H1 (cell line): Measurements from ENCODE around the gene NOS1AP. TPM values are rescaled to one million over a fixed set of nuclear protein-coding genes. Genes with fewer than 3 reads are reported as not detected.

Source experiments
- CTCF ChIA-PET: fragments of 300-600 bp; sonication (Branson Sonifier 250); formaldehyde crosslinking; loops from one replicate; lab custom pipeline; 2021; ENCODE audit not compliant: partially characterized antibody; lab: Charles Lee
- POLR2A ChIA-PET: fragments of 300-600 bp; sonication (Branson Sonifier 250); formaldehyde crosslinking; loops from one replicate; lab custom pipeline; 2021; ENCODE audit warnings: inconsistent platforms; ENCODE audit not compliant: partially characterized antibody; lab: Charles Lee
- DNase-seq, 2 experiments: peaks; one replicate each; pipeline versions ENCODE4 v3.0.0 to v3.0.0-alpha.2; 2010 to 2022; ENCODE audit warnings: low spot score in 2 of 2, low read depth in 1 of 2, mixed read lengths in 1 of 2
- FAIRE-seq: peaks from 2 replicates; lab custom pipeline; 2011; peaks lifted over from hg19 to GRCh38; lab: Jason Lieb, UNC
- H2AFZ ChIP-seq: 2 replicates; pipeline ENCODE4 v1.8.1; 2012; ENCODE audit warnings: low read length, inconsistent platforms
- H2AK5ac ChIP-seq: 2 replicates; pipeline ENCODE4 v1.6.1; 2013; ENCODE audit warnings: low read depth, low read length
- H2BK120ac ChIP-seq: replicated peaks from 2 replicates; pipeline ENCODE3; 2013; ENCODE audit warnings: low read depth, low read length, inconsistent platforms
- H2BK12ac ChIP-seq: 2 replicates; pipeline ENCODE4 v1.6.1; 2013; ENCODE audit warnings: low read depth, low read length
- H2BK15ac ChIP-seq: 2 replicates; pipeline ENCODE4 v1.6.1; 2013; ENCODE audit warnings: low read length
- H2BK20ac ChIP-seq: 2 replicates; pipeline ENCODE4 v1.6.1; 2013; ENCODE audit warnings: low read length
- H2BK5ac ChIP-seq: 2 replicates; pipeline ENCODE4 v1.6.1; 2013; ENCODE audit warnings: low read depth, low read length
- H3K14ac ChIP-seq: 2 replicates; pipeline ENCODE4 v1.6.1; 2013; ENCODE audit warnings: inconsistent platforms; ENCODE audit not compliant: insufficient read length
- H3K18ac ChIP-seq: 2 replicates; pipeline ENCODE4 v1.6.1; 2013; ENCODE audit warnings: low read length; ENCODE audit errors: extremely low read depth
- H3K23ac ChIP-seq: 2 replicates; pipeline ENCODE4 v1.6.1; 2013; ENCODE audit warnings: inconsistent platforms; ENCODE audit not compliant: insufficient read length
- H3K23me2 ChIP-seq: 2 replicates; pipeline ENCODE4 v1.6.1; 2013; ENCODE audit warnings: low read depth, low read length
- H3K27ac ChIP-seq: 2 replicates; pipeline ENCODE4 v1.6.1; 2011; ENCODE audit warnings: low read depth, low read length, inconsistent platforms
- H3K27me3 ChIP-seq, 4 experiments: replicated peaks in 1 of 4; 1 replicate in 1 of 4; 2 replicates in 3 of 4; pipeline versions ENCODE4 v1.6.1 to v1.8.1; 2011 to 2013; ENCODE audit warnings: low read length in 3 of 4, mild to moderate bottlenecking in 3 of 4, inconsistent platforms in 2 of 4, mixed read lengths in 2 of 4, moderate library complexity in 1 of 4; ENCODE audit not compliant: control insufficient read depth in 3 of 4, insufficient read depth in 3 of 4; ENCODE audit errors: extremely low read depth in 1 of 4
- H3K36me3 ChIP-seq, 4 experiments: 2 replicates each; pipeline versions ENCODE4 v1.6.1 to v1.8.1; 2011 to 2013; ENCODE audit warnings: mild to moderate bottlenecking in 4 of 4, low read length in 3 of 4, moderate library complexity in 2 of 4, control low read depth in 1 of 4, inconsistent platforms in 1 of 4; ENCODE audit not compliant: insufficient read depth in 4 of 4, control insufficient read depth in 2 of 4
- H3K4ac ChIP-seq: replicated peaks from 2 replicates; pipeline ENCODE3; 2013; ENCODE audit warnings: low read length, low read depth, mixed read lengths, inconsistent platforms; ENCODE audit not compliant: insufficient read length
- H3K4me1 ChIP-seq, 4 experiments: replicated peaks in 1 of 4; 1 replicate in 1 of 4; 2 replicates in 3 of 4; pipeline versions ENCODE4 v1.6.1 to v1.8.1; 2011 to 2013; ENCODE audit warnings: low read length in 3 of 4, inconsistent platforms in 2 of 4, mixed read lengths in 1 of 4; ENCODE audit not compliant: insufficient read depth in 4 of 4, control insufficient read depth in 3 of 4
- H3K4me2 ChIP-seq, 2 experiments: 2 replicates each; pipeline versions ENCODE4 v1.6.1 to v1.8.1; 2011 to 2013; ENCODE audit warnings: low read depth in 2 of 2, low read length in 2 of 2, control low read depth in 1 of 2, inconsistent platforms in 1 of 2, mild to moderate bottlenecking in 1 of 2; ENCODE audit not compliant: insufficient read depth in 1 of 2
- H3K4me3 ChIP-seq, 4 experiments: fragments of 200-600, 300-600 bp in 1 of 4; sonication (generic), shearing (Covaris generic), sonication (Bioruptor Twin) in 1 of 4; 2 replicates each; pipeline versions ENCODE4 v1.5.1 to v1.8.1; 2011 to 2016; ENCODE audit warnings: low read length in 4 of 4, low read depth in 3 of 4, control low read depth in 2 of 4, inconsistent platforms in 2 of 4, mild to moderate bottlenecking in 2 of 4, mixed read lengths in 1 of 4, moderate library complexity in 1 of 4; ENCODE audit not compliant: insufficient read depth in 2 of 4; ENCODE audit errors: extremely low read depth in 1 of 4
- H3K56ac ChIP-seq: replicated peaks from 2 replicates; pipeline ENCODE3; 2013; ENCODE audit warnings: low read depth, mild to moderate bottlenecking, mixed read lengths, low read length, inconsistent platforms; ENCODE audit not compliant: insufficient read length
- H3K79me1 ChIP-seq: 2 replicates; pipeline ENCODE4 v1.6.1; 2013; ENCODE audit warnings: low read depth, low read length, control low read depth
- H3K79me2 ChIP-seq, 2 experiments: 2 replicates each; pipeline versions ENCODE4 v1.6.1 to v1.8.1; 2012 to 2013; ENCODE audit warnings: low read length in 2 of 2, mild to moderate bottlenecking in 2 of 2, inconsistent platforms in 1 of 2; ENCODE audit not compliant: insufficient read depth in 2 of 2, control insufficient read depth in 1 of 2
- H3K9ac ChIP-seq, 4 experiments: replicated peaks in 1 of 4; 1 replicate in 1 of 4; 2 replicates in 3 of 4; pipeline versions ENCODE4 v1.6.1 to v1.8.1; 2011 to 2013; ENCODE audit warnings: low read depth in 3 of 4, low read length in 3 of 4, control low read depth in 2 of 4, mild to moderate bottlenecking in 2 of 4, moderate library complexity in 2 of 4, inconsistent platforms in 1 of 4; ENCODE audit errors: extremely low read depth in 1 of 4
- H3K9me3 ChIP-seq, 2 experiments: 2 replicates each; pipeline versions ENCODE4 v1.6.1 to v1.8.1; 2012 to 2013; ENCODE audit warnings: mild to moderate bottlenecking in 2 of 2, moderate library complexity in 2 of 2, control low read depth in 1 of 2, inconsistent platforms in 1 of 2, low read depth in 1 of 2, low read length in 1 of 2, mixed read lengths in 1 of 2; ENCODE audit not compliant: insufficient read depth in 2 of 2
- H4K20me1 ChIP-seq, 2 experiments: replicated peaks in 1 of 2; 2 replicates each; pipeline versions ENCODE3 to v1.8.1; 2011 to 2013; ENCODE audit warnings: inconsistent platforms in 2 of 2, low read length in 2 of 2, mild to moderate bottlenecking in 1 of 2; ENCODE audit not compliant: insufficient read depth in 2 of 2, control insufficient read depth in 1 of 2
- H4K5ac ChIP-seq: 2 replicates; pipeline ENCODE4 v1.6.1; 2013; ENCODE audit warnings: low read length, low read depth, mixed read lengths, inconsistent platforms; ENCODE audit not compliant: insufficient read length
- H4K8ac ChIP-seq: 2 replicates; pipeline ENCODE4 v1.8.0; 2013; ENCODE audit warnings: mild to moderate bottlenecking, moderate library complexity, low read length, inconsistent platforms; ENCODE audit not compliant: insufficient read depth; ENCODE audit errors: extremely low read depth
- H4K91ac ChIP-seq: replicated peaks from 2 replicates; pipeline ENCODE3; 2013; ENCODE audit warnings: low read length, mixed read lengths, inconsistent platforms; ENCODE audit not compliant: insufficient read length
- ATF3 ChIP-seq: IDR thresholded peaks from 2 replicates; pipeline ENCODE4 v1.6.1; 2011; ENCODE audit warnings: low read depth, mild to moderate bottlenecking, low read length; ENCODE audit not compliant: insufficient read depth
- BACH1 ChIP-seq: IDR thresholded peaks from 2 replicates; pipeline ENCODE4 v1.6.1; 2012; ENCODE audit warnings: low read length, improper control_type of control experiment
- CREB1 ChIP-seq: IDR thresholded peaks from 2 replicates; pipeline ENCODE4 v1.6.1; 2012; ENCODE audit warnings: inconsistent platforms
- CTBP2 ChIP-seq: IDR thresholded peaks from 2 replicates; pipeline ENCODE4 v1.7.0; 2011; ENCODE audit warnings: borderline replicate concordance, mild to moderate bottlenecking, moderate library complexity, mixed read lengths, low read length; ENCODE audit not compliant: insufficient read depth, insufficient read length
- EGR1 ChIP-seq: IDR thresholded peaks from 2 replicates; pipeline ENCODE4 v1.6.1; 2011; ENCODE audit warnings: low read depth, low read length, borderline replicate concordance
- FOSL1 ChIP-seq: IDR thresholded peaks from 2 replicates; pipeline ENCODE4 v1.6.1; 2011; ENCODE audit warnings: mild to moderate bottlenecking, low read depth, low read length, moderate library complexity; ENCODE audit not compliant: insufficient read depth
- HDAC2 ChIP-seq, 2 experiments: fragments of 300-600 bp in 1 of 2; sonication (generic) in 1 of 2; IDR thresholded peaks; 2 replicates each; pipeline ENCODE4 v1.6.1; 2011 to 2012; ENCODE audit warnings: low read depth in 2 of 2, low read length in 2 of 2, mild to moderate bottlenecking in 2 of 2, moderate library complexity in 2 of 2, borderline replicate concordance in 1 of 2, inconsistent platforms in 1 of 2
- PHF8 ChIP-seq: fragments of 200-600 bp; sonication (generic); conservative IDR thresholded peaks from 2 replicates; pipeline ENCODE4 v1.7.1; 2012; ENCODE audit warnings: low read depth, mild to moderate bottlenecking, inconsistent platforms, low read length, moderate library complexity
- POLR2A ChIP-seq, 2 experiments: IDR thresholded peaks; 1 replicate in 1 of 2; 2 replicates in 1 of 2; pipeline ENCODE4 v1.6.1; 2011; ENCODE audit warnings: low read depth in 2 of 2, low read length in 2 of 2, mild to moderate bottlenecking in 2 of 2; ENCODE audit errors: control extremely low read depth in 1 of 2
- POLR2AphosphoS5 ChIP-seq: IDR thresholded peaks from 2 replicates; pipeline ENCODE4 v1.6.1; 2011; ENCODE audit warnings: low read depth, low read length
- RAD21 ChIP-seq, 2 experiments: IDR thresholded peaks in 1 of 2; conservative IDR thresholded peaks in 1 of 2; 2 replicates each; pipeline ENCODE4 v1.6.1; 2011; ENCODE audit warnings: low read depth in 2 of 2, low read length in 2 of 2, improper control_type of control experiment in 1 of 2, inconsistent platforms in 1 of 2, mild to moderate bottlenecking in 1 of 2, moderate library complexity in 1 of 2
- SUZ12 ChIP-seq: fragments of 200-600 bp; sonication (generic); IDR thresholded peaks from 2 replicates; pipeline ENCODE4 v1.6.1; 2012; ENCODE audit warnings: mild to moderate bottlenecking, inconsistent platforms, low read length, moderate library complexity, mixed read lengths
- whole genome bisulfite sequencing, 2 experiments: shearing (Covaris generic) in 1 of 2; methylation state at CpG; one replicate each; pipeline versions ENCODE4 v1.1.6 to v1.1.7; 2013 to 2015; ENCODE audit warnings: low lambda C conversion rate in 2 of 2, mixed read lengths in 2 of 2, inconsistent platforms in 1 of 2, low coverage in 1 of 2, missing lambda C conversion rate in 1 of 2; ENCODE audit not compliant: insufficient replicate concordance in 2 of 2, insufficient coverage in 1 of 2, insufficient read length in 1 of 2; ENCODE audit errors: extremely low coverage in 1 of 2, missing lambda C conversion rate in 1 of 2; 5-methylcytosine and 5-hydroxymethylcytosine counted together
- polyA plus RNA-seq, 7 experiments: library from polyadenylated mRNA; depleted of rRNA in 3 of 7; stranded (reverse) in 5 of 7; unstranded in 2 of 7; fragments of >200 nt in 5 of 7; fragments of 200-250 nt in 2 of 7; gene quantifications; 1 replicate in 5 of 7; 2 replicates in 1 of 7; 4 replicates in 1 of 7; pipeline versions ENCODE4 v1.2.1 to v1.2.3, GENCODE V29; 2011 to 2013; ENCODE audit warnings: missing spikeins in 2 of 7, mixed read lengths in 2 of 7
- total RNA-seq: library from RNA; stranded (reverse); fragmentation: NEBNext Ultra II Directional; extraction: Animal tissue kit (Norgen Biotek cat#: 25700); gene quantifications from 2 replicates; pipeline ENCODE4 v1.2.1, GENCODE V29; 2021

The NOS1AP gene
- total and polyA plus RNA-seq, 2 of the 8 experiments (the other 6 are each of a cell fraction or from before 2014, with no cell fraction given), result 2.4 to 12.1 TPM

GRCh38 chr1:162128693-162129356 is 59.3 kb downstream of the NOS1AP start:
- no peak overlapping the region for H2BK12ac ChIP-seq
- peaks cover 2% of the 10 kb centered on the region; the same call in 1 of the 2 replicates for H3K23me2 ChIP-seq
- H3K4ac ChIP-seq, result no peak overlapping the region
- DNase-seq, result no peak
- peaks cover 0 to 6% (median 0%) of the 10 kb centered on the region in 4 experiments; a peak in 1 of 7 replicates for H3K4me1 ChIP-seq
- H3K56ac ChIP-seq, result no peak overlapping the region
- peak; percentile 65 for FAIRE-seq
- no peak overlapping the region for H2BK120ac ChIP-seq
- no peak overlapping the region for H3K9ac ChIP-seq
- no peak overlapping the region for H2AFZ ChIP-seq
- H4K20me1 ChIP-seq, result peaks cover 0 to 3% of the 10 kb centered on the region in 2 experiments
- peaks cover 2% of the 10 kb centered on the region; the same call in 1 of the 2 replicates for H3K79me1 ChIP-seq
- H4K91ac ChIP-seq, result no peak overlapping the region
- H3K18ac ChIP-seq, result no peak overlapping the region
- H2AK5ac ChIP-seq, result peak overlapping the region; percentile 67
- no peak overlapping the region for H3K4me2 ChIP-seq
- peaks cover 0 to 4% of the 10 kb centered on the region in 2 experiments; a peak in 1 of 4 replicates for H3K79me2 ChIP-seq
- H3K27ac ChIP-seq, result no peak overlapping the region
- H4K5ac ChIP-seq, result no peak overlapping the region
- 85% methylated on average over 6 of the region's 6 CpGs; no CpG with 5 or more reads in 1 of the 2 experiments for WGBS, 2 experiments
- no peak overlapping the region for H3K14ac ChIP-seq
- CTCF ChIA-PET, result interaction anchor here (0.7 to 1.5 kb wide), 4 partner anchors 12 to 101 kb away, joined by 3 to 5 read pairs (median 4); no protein-coding TSS in a partner anchor
- no peak overlapping the region for H2BK5ac ChIP-seq
- no peaks in the 10 kb centered on the region for H3K9me3 ChIP-seq
- H3K36me3 ChIP-seq, result no peaks in the 10 kb centered on the region
- H3K23ac ChIP-seq, result no peak overlapping the region
- H3K27me3 ChIP-seq, result no peaks in the 10 kb centered on the region
- H2BK20ac ChIP-seq, result no peak overlapping the region
- H2BK15ac ChIP-seq, result no peak overlapping the region
- H4K8ac ChIP-seq, result no peak overlapping the region
- POLR2A ChIA-PET, result interaction anchor here (0.6 to 1.0 kb wide), 2 partner anchors 12 to 62 kb away, joined by 3 to 6 read pairs; no protein-coding TSS in a partner anchor
- no peak overlapping the region for H3K4me3 ChIP-seq
- TF ChIP-seq CTBP2, result no peak
- TF ChIP-seq HDAC2 (IDR thresholded peaks at IDR 0.05; ENCODE audit: borderline replicate concordance in 1 of 2, low read depth in 2 of 2, low read length in 2 of 2), result no peak
- TF ChIP-seq BACH1, result no peak
- no peak for TF ChIP-seq POLR2A (IDR thresholded peaks at IDR 0.05; ENCODE audit: control extremely low read depth in 1 of 2, low read depth in 2 of 2, low read length in 2 of 2)
- TF ChIP-seq PHF8, result no peak
- TF ChIP-seq EGR1, result no peak
- no peak for TF ChIP-seq POLR2AphosphoS5
- TF ChIP-seq RAD21 (IDR thresholded peaks at IDR 0.05 in 1 of 2, conservative IDR thresholded peaks at IDR 0.05 in 1 of 2; ENCODE audit: low read depth in 2 of 2, low read length in 2 of 2), result no peak
- TF ChIP-seq ATF3, result no peak
- TF ChIP-seq CREB1, result no peak
- TF ChIP-seq FOSL1, result no peak
- no peak for TF ChIP-seq SUZ12
